HepG2 (cell line): Measurements from ENCODE around the gene SLC8A2. TPM values are rescaled to one million over a fixed set of nuclear protein-coding genes. Genes with fewer than 3 reads are reported as not detected.

Source experiments
- ARNTL ChIP-seq: sonication (generic); formaldehyde crosslinking; IDR thresholded peaks from 2 replicates; pipeline ENCODE4 v1.4.0; 2020; ENCODE audit warnings: mild to moderate bottlenecking, missing genetic modification reagents
- ATF1 ChIP-seq: IDR thresholded peaks from 2 replicates; pipeline ENCODE4 v1.6.1; 2016; ENCODE audit warnings: mild to moderate bottlenecking, control low read depth
- DR1 ChIP-seq: sonication (generic); formaldehyde crosslinking; IDR thresholded peaks from 2 replicates; pipeline ENCODE4 v1.8.0; 2021; ENCODE audit warnings: mild to moderate bottlenecking, missing genetic modification reagents, inconsistent platforms
- EP300 ChIP-seq, 3 experiments: sonication (generic) in 1 of 3; formaldehyde crosslinking in 1 of 3; IDR thresholded peaks; 2 replicates each; pipeline versions ENCODE4 v1.5.1 to v1.6.1; 2011 to 2020; ENCODE audit warnings: low read depth in 2 of 3, low read length in 2 of 3, borderline replicate concordance in 1 of 3, improper control_type of control experiment in 1 of 3, mild to moderate bottlenecking in 1 of 3, missing genetic modification reagents in 1 of 3, moderate library complexity in 1 of 3
- FIP1L1 ChIP-seq: fragments of 200-400 bp; formaldehyde crosslinking; IDR thresholded peaks from 2 replicates; pipeline ENCODE4 v1.6.1; 2018; ENCODE audit warnings: low read depth, mild to moderate bottlenecking, low read length, moderate library complexity, borderline replicate concordance; ENCODE audit not compliant: insufficient read depth
- FOXA3 ChIP-seq: IDR thresholded peaks from 2 replicates; pipeline ENCODE4 v1.6.1; 2016; ENCODE audit warnings: missing genetic modification reagents, missing compliant biosample characterization
- GATAD2A ChIP-seq: IDR thresholded peaks from 2 replicates; pipeline ENCODE4 v1.6.1; 2016
- KDM2A ChIP-seq: sonication (generic); formaldehyde crosslinking; IDR thresholded peaks from 2 replicates; pipeline ENCODE4 v1.4.0; 2020; ENCODE audit warnings: low read depth, missing genetic modification reagents, borderline replicate concordance
- MAFG ChIP-seq: sonication (generic); formaldehyde crosslinking; IDR thresholded peaks from 2 replicates; pipeline ENCODE4 v1.5.1; 2020; ENCODE audit warnings: mild to moderate bottlenecking, missing genetic modification reagents
- MED1 ChIP-seq: sonication (generic); formaldehyde crosslinking; IDR thresholded peaks from 2 replicates; pipeline ENCODE4 v1.4.0; 2020; ENCODE audit warnings: missing genetic modification reagents
- MED13 ChIP-seq: sonication (generic); formaldehyde crosslinking; IDR thresholded peaks from 2 replicates; pipeline ENCODE4 v1.5.0; 2020; ENCODE audit warnings: missing genetic modification reagents
- NR2C2 ChIP-seq: sonication (generic); formaldehyde crosslinking; IDR thresholded peaks from 2 replicates; pipeline ENCODE4 v1.4.0; 2020; ENCODE audit warnings: missing genetic modification reagents, mild to moderate bottlenecking, moderate library complexity, borderline replicate concordance
- PHF21A ChIP-seq: sonication (generic); formaldehyde crosslinking; IDR thresholded peaks from 2 replicates; pipeline ENCODE4 v1.5.0; 2020; ENCODE audit warnings: mild to moderate bottlenecking, missing genetic modification reagents
- PITX1 ChIP-seq: sonication (generic); formaldehyde crosslinking; IDR thresholded peaks from 2 replicates; pipeline ENCODE4 v1.5.1; 2020; ENCODE audit warnings: mild to moderate bottlenecking, missing genetic modification reagents
- RBFOX2 ChIP-seq: fragments of 200-400 bp; formaldehyde crosslinking; IDR thresholded peaks from 2 replicates; pipeline ENCODE4 v1.6.1; 2017; ENCODE audit warnings: low read depth, mild to moderate bottlenecking, low read length
- SMAD1 ChIP-seq: sonication (generic); formaldehyde crosslinking; IDR thresholded peaks from 2 replicates; pipeline ENCODE4 v1.4.0; 2020; ENCODE audit warnings: missing genetic modification reagents, low read depth, mild to moderate bottlenecking, borderline replicate concordance
- SMYD3 ChIP-seq: sonication (generic); formaldehyde crosslinking; IDR thresholded peaks from 2 replicates; pipeline ENCODE4 v1.8.1; 2023; ENCODE audit warnings: mild to moderate bottlenecking, missing genetic modification reagents
- SP5 ChIP-seq: IDR thresholded peaks from 2 replicates; pipeline ENCODE4 v1.6.1; 2016; ENCODE audit warnings: low read depth, borderline replicate concordance
- TBP ChIP-seq: sonication (generic); formaldehyde crosslinking; IDR thresholded peaks from 2 replicates; pipeline ENCODE4 v1.5.0; 2020; ENCODE audit warnings: missing genetic modification reagents
- TBX3 ChIP-seq: fragments of 450-650 bp; IDR thresholded peaks from 2 replicates; pipeline ENCODE4 v1.6.1; 2017; ENCODE audit warnings: antibody characterized with exemption, mild to moderate bottlenecking, inconsistent platforms, borderline replicate concordance
- U2AF2 ChIP-seq: fragments of 200-400 bp; formaldehyde crosslinking; IDR thresholded peaks from 2 replicates; pipeline ENCODE4 v1.6.1; 2017; ENCODE audit warnings: low read depth, mild to moderate bottlenecking, low read length
- WIZ ChIP-seq: sonication (generic); formaldehyde crosslinking; IDR thresholded peaks from 2 replicates; pipeline ENCODE4 v1.5.1; 2020; ENCODE audit warnings: mild to moderate bottlenecking, missing genetic modification reagents
- ZFP37 ChIP-seq: sonication (generic); formaldehyde crosslinking; IDR thresholded peaks from 2 replicates; pipeline ENCODE4 v1.4.0; 2020; ENCODE audit warnings: missing genetic modification reagents, borderline replicate concordance
- ZNF761 ChIP-seq: sonication (generic); formaldehyde crosslinking; conservative IDR thresholded peaks from 2 replicates; pipeline ENCODE4 v1.4.0; 2020; ENCODE audit warnings: mild to moderate bottlenecking, missing genetic modification reagents
- ZZZ3 ChIP-seq: sonication (generic); formaldehyde crosslinking; IDR thresholded peaks from 2 replicates; pipeline ENCODE4 v1.4.0; 2020; ENCODE audit warnings: missing genetic modification reagents, mild to moderate bottlenecking, borderline replicate concordance
- polyA plus RNA-seq, 8 experiments: library from polyadenylated mRNA; depleted of rRNA in 3 of 8; stranded (reverse) in 7 of 8; unstranded in 1 of 8; fragments of >200 nt; fragmentation: Illumina TruSeq in 4 of 8; extraction: Trizol in 4 of 8; gene quantifications; 2 replicates each; pipeline versions ENCODE4 v1.2.1 to v1.2.3, GENCODE V29; 2011 to 2016; ENCODE audit warnings: low read depth in 4 of 8, missing spikeins in 1 of 8, mixed read lengths in 1 of 8; ENCODE audit not compliant: insufficient read depth in 1 of 8
- total RNA-seq, 5 experiments: library from RNA; depleted of rRNA; stranded (reverse); fragments of >200 nt; fragmentation: Illumina TruSeq; extraction: Trizol; gene quantifications; 2 replicates each; pipeline ENCODE4 v1.2.3, GENCODE V29; 2016; ENCODE audit warnings: low read depth in 1 of 5
- TF ChIP-seq, protein P1 (sequence below): sonication (generic); formaldehyde crosslinking; IDR thresholded peaks from 2 replicates; pipeline ENCODE4 v1.4.0; 2020; ENCODE audit warnings: mild to moderate bottlenecking, missing genetic modification reagents
- TF ChIP-seq, protein P2 (sequence below): sonication (generic); formaldehyde crosslinking; IDR thresholded peaks from 2 replicates; pipeline ENCODE4 v1.5.1; 2020; ENCODE audit warnings: mild to moderate bottlenecking, missing genetic modification reagents, moderate library complexity

SLC8A2 gene
- total and polyA plus RNA-seq, 2 of the 13 experiments (the other 11 are each of a cell fraction or from before 2014, with no cell fraction given), result 0.02 TPM; not detected in 1

DNA sequence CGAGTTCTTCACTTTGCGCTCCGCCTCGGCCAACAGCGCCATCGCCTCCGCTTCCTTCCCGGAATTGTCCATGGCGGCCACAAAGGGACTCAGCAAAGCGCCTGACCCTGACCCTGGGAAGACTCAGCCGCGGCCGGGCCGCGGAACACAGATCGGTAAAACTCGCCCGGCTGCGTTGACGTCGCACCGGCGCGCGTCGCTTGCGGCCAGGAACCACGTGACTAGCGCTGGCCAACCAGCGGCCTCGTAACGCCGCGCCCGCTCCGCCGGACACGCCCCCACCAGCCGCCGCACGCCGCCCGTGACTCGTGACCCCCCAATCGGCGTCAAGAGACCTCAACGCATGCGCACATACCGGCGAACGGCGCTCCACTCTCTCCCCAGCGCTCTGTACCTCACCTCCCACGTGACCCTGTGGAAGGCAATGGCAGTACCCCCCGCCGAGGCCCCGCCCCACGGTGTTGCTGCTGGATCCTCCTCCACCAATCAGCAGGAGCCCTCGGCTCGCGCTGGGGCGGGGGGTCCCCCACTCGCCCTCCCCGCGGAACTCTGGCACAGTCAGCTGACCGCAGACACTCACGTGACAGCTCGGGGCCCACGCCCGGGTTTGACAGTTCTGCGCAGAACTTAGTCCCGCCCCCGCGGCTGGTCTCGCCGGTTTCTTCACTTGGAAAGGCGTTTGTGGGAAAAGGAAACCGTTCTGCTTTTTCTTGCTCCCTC lies 43.3 kb upstream of the SLC8A2 start, which contains the start of gene NAPA (continued):
- peak; percentile 52 for TF ChIP-seq FOXA3 (CRISPR knock-in tag)
- TF ChIP-seq TBX3, result peak; percentile 77
- no peak for TF ChIP-seq MAFG
- TF ChIP-seq EP300 (IDR thresholded peaks at IDR 0.05; ENCODE audit: low read depth in 2 of 2, low read length in 2 of 2), result peak in 1 of 2 experiments; percentile 43; a peak in 2 of 4 replicates
- no peak; the same call in 1 of the 2 replicates for TF ChIP-seq EP300 (CRISPR knock-in tag; IDR thresholded peaks at IDR 0.05; ENCODE audit: borderline replicate concordance)
- TF ChIP-seq U2AF2, result 0 out of 2 replicates have a peak, but pooled peaks have one; percentile 62
- peak; percentile 54; the same call in 1 of the 2 replicates for TF ChIP-seq PITX1 (CRISPR knock-in tag)
- peak; percentile 83 for TF ChIP-seq NR2C2 (CRISPR knock-in tag)
- TF ChIP-seq DR1 (CRISPR knock-in tag), result peak; percentile 84
- 0 out of 2 replicates have a peak, but pooled peaks have one; percentile 29 for TF ChIP-seq MED13 (CRISPR knock-in tag)
- peak; percentile 27; the same call in 1 of the 2 replicates for TF ChIP-seq WIZ (CRISPR knock-in tag)
- 0 out of 2 replicates have a peak, but pooled peaks have one; percentile 27 for TF ChIP-seq ZFP37 (CRISPR knock-in tag)
- TF ChIP-seq ZZZ3 (CRISPR knock-in tag), result peak; percentile 15; the same call in 1 of the 2 replicates
- peak; percentile 67 for TF ChIP-seq KDM2A
- no peak for TF ChIP-seq SMYD3 (CRISPR knock-in tag)
- 0 out of 2 replicates have a peak, but pooled peaks have one; percentile 60 for TF ChIP-seq SMAD1
- peak; percentile 89 for TF ChIP-seq RBFOX2
- peak; percentile 27 for TF ChIP-seq MED1
- TF ChIP-seq, protein P1, sequence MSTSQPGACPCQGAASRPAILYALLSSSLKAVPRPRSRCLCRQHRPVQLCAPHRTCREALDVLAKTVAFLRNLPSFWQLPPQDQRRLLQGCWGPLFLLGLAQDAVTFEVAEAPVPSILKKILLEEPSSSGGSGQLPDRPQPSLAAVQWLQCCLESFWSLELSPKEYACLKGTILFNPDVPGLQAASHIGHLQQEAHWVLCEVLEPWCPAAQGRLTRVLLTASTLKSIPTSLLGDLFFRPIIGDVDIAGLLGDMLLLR, result 0 out of 2 replicates have a peak, but pooled peaks have one; percentile 5
- TF ChIP-seq ARNTL, result peak; percentile 93
- TF ChIP-seq SP5 (CRISPR knock-in tag), result peak; percentile 64; the same call in 1 of the 2 replicates
- TF ChIP-seq PHF21A, result peak; percentile 94
- no peak for TF ChIP-seq TBP
- TF ChIP-seq GATAD2A (CRISPR knock-in tag), result peak; percentile 57
- TF ChIP-seq ATF1 (CRISPR knock-in tag), result peak; percentile 53
- no peak for TF ChIP-seq ZNF761 (CRISPR knock-in tag)
- no peak for TF ChIP-seq FIP1L1
- TF ChIP-seq, protein P2, sequence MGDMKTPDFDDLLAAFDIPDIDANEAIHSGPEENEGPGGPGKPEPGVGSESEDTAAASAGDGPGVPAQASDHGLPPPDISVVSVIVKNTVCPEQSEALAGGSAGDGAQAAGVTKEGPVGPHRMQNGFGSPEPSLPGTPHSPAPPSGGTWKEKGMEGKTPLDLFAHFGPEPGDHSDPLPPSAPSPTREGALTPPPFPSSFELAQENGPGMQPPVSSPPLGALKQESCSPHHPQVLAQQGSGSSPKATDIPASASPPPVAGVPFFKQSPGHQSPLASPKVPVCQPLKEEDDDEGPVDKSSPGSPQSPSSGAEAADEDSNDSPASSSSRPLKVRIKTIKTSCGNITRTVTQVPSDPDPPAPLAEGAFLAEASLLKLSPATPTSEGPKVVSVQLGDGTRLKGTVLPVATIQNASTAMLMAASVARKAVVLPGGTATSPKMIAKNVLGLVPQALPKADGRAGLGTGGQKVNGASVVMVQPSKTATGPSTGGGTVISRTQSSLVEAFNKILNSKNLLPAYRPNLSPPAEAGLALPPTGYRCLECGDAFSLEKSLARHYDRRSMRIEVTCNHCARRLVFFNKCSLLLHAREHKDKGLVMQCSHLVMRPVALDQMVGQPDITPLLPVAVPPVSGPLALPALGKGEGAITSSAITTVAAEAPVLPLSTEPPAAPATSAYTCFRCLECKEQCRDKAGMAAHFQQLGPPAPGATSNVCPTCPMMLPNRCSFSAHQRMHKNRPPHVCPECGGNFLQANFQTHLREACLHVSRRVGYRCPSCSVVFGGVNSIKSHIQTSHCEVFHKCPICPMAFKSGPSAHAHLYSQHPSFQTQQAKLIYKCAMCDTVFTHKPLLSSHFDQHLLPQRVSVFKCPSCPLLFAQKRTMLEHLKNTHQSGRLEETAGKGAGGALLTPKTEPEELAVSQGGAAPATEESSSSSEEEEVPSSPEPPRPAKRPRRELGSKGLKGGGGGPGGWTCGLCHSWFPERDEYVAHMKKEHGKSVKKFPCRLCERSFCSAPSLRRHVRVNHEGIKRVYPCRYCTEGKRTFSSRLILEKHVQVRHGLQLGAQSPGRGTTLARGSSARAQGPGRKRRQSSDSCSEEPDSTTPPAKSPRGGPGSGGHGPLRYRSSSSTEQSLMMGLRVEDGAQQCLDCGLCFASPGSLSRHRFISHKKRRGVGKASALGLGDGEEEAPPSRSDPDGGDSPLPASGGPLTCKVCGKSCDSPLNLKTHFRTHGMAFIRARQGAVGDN, result peak; percentile 80
